Measurements from ENCODE around the gene PICALM.
"Not testable (repeated sequence)": the region's sequence is repeated elsewhere in the genome, so short reads cannot be mapped to it uniquely, and the experiment has no call there.

The PICALM gene

DNA sequence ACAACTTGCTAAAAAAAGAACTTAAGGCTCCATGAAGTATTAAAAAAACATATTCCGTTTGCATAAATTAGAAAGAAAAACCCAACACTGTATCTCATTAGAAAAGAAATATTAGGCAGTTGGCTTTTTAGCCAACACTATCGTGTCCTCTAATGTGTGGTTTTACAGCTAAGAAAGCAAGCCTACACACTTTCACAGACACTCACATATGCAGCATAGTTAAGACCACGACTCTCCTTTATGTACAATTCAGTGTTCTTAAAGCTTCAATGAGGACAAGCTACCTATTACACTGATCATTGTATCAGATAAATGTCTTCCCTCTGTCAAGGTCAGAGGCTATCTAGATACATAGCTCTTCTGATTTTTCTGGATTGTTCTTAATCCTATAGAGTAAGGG, 80.1 kb downstream of the PICALM start:
- DNase-seq (ENCODE audit: low read depth): no peak

DNA sequence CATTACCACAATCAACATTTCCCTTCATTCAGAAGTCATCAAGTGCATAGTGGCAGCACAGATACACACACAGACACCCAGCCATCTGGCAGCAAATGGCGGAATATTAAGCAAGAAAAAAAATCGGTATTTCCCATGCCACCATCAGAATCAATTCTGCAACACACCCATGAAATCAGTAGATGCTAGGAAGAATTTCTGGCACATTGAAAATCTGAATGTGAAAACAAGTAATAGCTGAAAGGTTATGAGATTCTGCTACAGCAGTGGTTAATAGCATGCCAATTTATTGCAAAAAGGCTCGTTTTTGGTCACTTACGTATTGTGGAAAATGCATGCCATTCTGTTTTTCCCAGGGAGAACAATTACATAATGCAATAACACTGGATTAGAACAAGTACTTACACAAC, 91.1 kb downstream of the PICALM start:
- no peak for DNase-seq (ENCODE audit: low read depth)

DNA sequence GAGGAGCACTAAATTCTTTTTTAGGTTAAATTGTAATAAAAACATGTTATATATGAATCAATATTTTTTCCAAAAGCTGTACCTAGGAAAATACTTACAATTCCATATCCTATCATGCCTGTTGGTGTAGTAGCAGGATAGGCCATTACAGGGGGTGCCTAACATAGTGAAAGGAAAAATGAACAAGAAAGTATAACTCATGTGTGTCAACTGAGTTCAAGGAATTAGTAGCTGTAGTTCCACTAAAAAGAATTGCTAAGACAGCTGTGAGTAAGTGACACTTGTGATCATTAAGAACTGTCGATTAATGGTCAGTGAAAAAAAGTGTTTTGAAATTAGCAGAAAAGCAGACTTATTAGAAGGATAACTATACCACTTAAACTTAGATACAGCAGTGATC, 92.4 kb downstream of the PICALM start:
- DNase-seq (ENCODE audit: low read depth): no peak

DNA sequence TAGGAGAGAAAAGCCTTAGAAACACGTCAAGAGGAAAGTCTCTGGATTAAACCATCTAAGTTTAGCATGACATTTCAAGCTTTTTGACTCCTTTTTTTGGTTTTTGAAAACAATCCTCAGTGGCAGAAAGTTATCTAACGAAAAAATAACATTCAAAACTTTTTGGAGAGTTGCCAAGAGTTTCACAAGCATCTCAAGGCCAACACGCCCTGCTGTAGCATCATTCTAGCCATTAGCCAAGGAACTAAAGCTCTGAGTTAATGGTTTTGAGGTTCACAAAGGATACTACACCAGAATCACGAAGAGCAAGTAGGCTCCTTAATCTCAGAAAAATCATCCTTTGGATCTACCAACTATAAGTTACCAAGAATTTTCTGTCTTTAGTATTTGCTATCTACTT, 94.8 kb downstream of the PICALM start:
- DNase-seq (ENCODE audit: low read depth): no peak

DNA sequence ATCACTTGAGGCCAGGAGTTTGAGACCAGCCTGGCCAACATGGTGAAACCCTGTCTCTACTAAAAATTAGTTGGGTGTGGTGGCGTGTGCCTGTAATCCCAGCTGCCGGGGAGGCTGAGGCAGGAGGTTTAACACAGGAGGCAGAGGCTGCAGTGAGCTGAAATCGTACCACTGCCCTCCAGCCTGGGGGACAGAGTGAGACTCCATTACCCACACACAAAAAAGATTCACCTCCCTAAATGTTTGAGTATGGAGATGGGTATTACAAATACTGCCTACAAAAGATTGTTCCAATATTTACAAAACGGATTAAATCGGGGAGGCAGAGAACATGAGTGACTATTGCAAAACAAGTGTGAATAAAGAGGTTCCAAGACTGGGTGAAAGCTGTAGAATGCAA, 98.3 kb downstream of the PICALM start:
- no peak for DNase-seq (ENCODE audit: low read depth)

DNA sequence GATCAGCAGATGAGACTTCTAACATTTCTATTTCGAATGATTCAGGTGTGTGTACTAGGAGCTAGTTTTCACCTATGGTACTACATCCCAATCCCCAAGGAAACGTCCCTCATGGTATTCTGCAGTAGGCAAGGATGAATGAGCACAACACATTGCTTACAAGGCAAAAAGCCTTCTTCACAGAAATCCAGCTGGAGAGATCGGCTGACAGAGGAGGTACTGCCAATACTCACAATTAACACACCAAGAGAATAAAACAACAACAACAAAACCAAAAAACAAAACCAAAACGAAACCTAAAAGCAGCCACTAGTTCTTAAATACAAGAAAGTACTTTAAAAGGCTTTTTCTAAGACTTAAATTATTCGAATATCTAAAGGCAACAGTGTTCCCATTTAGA, 101.4 kb downstream of the PICALM start:
- no peak for DNase-seq (ENCODE audit: low read depth)

DNA sequence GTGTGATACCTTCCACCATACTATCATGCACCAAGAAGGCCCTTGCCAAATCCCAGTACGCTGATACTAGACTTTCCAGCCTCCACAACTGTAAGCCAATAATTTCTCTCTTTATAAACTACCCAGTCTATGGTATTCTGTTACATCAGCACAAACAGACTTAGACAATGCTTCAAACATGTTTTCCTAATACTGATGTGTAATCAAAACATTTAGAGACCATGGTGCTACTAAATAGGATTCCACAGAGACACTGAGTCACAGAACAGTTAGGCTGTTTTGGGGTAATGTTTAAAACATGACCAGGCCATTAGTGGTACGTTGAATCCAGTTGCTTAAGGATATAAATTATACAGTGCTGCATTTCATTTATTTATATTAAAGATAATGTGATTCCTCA, 103.7 kb downstream of the PICALM start:
- no peak for DNase-seq (ENCODE audit: low read depth)

DNA sequence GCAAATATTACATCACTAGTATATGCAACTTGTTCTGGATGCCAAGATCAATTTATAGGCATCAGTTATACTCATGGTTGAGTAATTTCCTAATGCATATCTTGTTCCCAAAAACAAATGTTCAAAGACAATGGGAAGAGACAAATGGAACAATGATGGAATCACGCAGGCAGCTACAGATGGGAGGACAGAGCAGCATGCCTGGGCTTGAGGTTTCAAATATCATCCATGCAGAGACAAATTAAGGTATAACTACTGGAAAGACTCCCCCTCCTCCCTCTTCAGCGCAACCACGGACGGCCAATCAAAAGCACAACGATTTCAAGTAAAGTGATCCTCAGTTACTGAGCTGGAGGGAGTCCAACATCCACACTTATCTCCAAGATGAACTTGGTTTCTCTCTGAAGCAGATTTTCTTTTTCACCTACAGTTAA, 106.9 kb downstream of the PICALM start:
- no peak for DNase-seq (ENCODE audit: low read depth)

DNA sequence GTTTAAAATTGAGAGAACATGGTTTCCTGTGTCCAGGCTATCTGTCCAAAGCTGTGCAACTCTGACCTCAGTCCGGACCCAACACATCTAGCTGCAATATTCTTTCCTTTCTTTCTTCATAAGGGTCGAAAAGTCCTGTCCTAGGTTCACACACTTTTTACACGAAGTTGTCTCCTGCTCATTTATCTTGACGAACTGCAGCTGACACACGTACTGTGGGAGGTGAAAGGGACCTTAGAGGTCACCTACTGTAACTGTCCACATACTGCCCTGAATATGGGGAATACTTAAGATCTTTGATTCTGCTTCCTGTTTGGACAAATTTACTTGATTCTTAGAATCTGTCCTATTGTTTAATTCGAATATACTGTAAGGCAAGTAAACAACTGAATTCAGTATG, 107.8 kb downstream of the PICALM start:
- DNase-seq (ENCODE audit: low read depth): no peak

DNA sequence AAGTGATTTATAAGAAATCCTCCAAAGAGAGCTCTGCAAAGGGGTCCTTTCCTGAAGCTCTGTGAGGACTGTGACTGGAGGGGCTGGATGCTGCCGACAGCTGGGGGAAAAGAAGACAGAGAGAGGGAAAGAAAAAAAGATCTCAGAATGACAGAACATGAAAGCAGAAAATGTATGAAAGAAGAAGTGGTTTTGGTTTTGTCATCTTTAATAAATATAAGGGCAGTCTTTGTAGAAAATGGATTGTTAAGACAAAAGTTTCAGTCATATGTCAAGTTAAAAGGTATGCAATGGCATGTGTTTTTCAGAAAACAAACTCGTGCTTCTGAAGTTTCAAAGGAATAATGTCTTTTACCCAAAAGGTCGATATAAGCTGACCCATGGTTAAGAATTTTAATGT, 108.2 kb downstream of the PICALM start:
- DNase-seq (ENCODE audit: low read depth): no peak

DNA sequence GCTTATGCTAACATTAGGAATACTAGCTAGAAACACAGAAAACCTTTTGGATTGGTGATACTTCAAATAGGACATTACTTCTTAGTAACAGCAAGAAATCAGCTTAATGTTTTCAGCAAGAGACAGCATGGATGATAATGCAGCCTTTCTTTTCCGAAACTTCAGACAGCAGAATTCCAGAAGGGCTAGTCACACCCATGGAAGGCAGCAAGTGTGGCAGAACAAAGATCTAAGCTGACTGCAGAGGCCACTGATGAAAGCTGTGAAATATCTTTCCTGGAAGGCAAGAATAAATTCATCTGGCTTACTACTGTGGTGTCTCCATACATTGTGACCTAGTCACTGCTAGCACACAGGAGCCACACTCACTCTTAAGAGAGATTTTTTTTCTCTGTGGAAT, 113.4 kb downstream of the PICALM start:
- no peak for DNase-seq (ENCODE audit: low read depth)

DNA sequence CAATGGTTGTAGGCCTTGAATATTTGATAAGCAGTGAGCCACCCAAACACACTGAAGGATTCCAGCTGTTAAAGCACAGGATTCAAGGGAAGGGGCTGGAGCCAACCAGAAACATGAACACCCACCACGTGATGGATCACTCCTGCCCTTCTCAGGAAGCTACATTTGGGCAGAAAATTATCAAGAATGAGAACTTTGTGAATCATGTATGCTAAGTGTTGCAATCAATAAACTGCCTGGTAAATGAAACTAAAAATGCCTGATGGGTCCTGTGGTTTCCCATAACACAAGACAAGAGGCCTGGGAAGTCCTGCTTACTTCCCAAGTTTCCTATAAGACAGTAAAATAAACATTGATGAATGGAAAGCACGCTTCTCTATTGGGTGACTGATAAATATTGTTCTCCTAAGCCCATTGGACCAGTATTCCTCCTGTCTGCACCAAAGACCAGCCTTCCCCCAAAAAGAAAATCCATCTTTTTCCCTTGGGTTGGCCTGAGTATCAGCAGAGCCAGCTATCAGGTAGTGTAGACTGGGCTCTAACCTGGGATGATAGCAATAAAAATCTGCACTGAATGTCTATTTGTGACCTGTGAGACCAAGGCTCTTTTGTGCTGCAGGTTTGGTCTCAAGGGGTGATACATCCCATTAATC, 115.3 kb downstream of the PICALM start:
- no peak for DNase-seq (ENCODE audit: low read depth)

DNA sequence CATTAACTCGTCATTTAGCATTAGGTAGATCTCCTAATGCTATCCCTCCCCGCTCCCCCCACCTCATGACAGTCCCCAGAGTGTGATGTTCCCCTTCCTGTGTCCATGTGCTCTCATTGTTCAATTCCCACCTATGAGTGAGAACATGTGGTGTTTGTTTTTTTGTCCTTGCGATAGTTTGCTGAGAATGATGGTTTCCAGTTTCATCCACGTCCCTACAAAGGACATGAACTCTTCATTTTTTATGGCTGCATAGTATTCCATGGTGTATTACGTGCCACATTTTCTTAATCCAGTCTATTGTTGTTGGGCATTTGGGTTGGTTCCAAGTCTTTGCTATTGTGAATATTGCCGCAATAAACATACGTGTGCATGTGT, 116.8 kb downstream of the PICALM start:
- not testable (repeated sequence) for DNase-seq (ENCODE audit: low read depth)

DNA sequence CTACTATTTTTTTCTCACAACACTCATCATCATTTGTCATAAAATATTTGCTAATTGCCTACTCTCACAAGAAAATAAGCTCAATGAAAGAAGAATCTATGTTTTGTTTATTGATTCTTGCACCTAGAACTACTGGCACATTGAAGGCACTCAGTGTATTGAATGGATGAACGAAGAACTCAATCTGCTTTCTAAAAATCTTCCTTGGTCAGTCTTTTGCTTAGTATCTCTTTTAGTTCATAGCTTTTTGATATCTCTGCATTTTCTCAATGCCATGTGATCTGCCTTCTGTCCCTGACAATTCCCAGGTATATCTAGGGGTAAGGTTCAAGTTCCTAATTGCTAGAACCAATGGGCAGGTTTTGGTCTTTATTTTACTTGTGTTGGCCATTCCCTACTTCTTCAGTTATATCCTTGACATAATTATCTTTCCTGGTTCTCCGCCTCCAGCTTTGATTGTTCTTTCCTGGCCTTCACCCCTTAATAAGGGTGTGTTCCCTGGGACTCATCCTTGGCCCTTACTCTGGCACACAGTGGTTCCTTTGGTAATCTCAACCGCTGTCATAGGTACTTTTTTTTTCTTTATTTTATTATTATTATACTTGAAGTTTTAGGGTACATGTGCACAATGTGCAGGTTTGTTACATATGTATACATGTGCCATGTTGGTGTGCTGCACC, 117.3 kb downstream of the PICALM start:
- DNase-seq (ENCODE audit: low read depth): no peak

DNA sequence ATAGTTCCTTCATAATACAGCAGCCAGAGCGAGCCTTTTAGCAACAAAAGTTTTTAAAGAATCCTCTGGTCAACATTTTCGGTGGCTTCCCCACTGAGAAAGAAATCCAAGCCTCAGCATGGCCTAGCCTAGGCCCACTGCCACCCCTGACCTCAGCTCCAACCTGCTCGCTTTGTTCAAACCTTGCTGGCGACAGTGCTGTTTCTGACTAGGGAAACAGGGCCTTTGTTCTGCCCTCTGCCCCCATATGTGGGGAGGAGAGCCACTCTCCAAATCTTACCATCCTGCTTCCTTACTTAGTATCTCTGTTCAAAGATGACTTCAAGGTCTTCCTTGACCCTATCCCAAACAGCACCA, 117.9 kb downstream of the PICALM start:
- DNase-seq (ENCODE audit: low read depth): no peak

DNA sequence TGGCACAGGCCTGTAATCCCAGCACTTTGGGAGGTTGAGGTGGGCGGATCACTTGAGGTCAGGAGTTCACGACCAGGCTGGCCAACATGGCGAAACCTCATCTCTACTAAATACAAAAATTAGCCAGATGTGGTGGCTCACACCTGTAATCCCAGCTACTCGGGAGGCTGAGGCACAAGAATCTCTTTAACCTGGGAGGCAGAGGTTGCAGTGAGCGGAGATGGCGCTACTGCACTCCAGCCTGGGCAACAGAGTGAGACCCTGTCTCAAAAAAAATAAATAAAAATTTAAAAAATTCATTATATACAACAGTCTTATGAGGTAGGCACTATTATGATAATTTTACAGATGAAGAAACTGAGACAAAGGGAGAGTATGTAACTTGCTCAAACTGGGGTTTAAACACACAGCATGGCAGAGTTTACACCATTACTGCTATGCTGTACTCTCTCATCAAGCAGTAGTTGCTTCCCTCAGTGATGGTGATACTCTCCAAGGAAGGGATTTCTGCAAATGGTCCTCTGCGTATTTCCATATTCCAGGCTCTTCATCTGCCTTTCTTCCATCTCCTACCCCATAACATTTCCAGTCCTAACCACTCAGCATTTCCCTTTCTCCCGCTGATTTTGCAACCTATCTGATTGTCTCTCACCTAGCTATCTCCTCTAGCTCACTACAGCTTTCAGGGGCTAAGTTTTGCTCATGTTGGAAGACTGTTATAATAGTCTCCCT, 118.4 kb downstream of the PICALM start:
- DNase-seq (ENCODE audit: low read depth): no peak

DNA sequence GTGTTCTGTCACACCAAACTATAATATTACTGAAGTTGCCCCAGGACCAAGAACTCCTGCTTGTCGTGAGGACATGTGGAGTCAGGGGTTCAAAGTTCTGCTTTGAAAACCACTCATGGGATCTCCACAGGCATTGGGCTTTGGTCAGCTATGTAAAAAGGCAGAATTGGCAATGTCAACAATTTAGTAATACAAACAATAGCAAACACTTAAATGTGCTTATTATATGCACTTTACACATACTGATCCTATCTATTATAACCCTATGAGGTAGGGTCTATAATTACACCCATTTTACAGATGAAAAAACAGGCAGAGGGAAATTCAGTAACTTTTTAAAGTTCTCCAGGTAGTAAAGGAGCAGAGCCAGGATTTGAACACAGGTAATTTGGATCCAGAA, 119.1 kb downstream of the PICALM start:
- DNase-seq (ENCODE audit: low read depth): no peak

DNA sequence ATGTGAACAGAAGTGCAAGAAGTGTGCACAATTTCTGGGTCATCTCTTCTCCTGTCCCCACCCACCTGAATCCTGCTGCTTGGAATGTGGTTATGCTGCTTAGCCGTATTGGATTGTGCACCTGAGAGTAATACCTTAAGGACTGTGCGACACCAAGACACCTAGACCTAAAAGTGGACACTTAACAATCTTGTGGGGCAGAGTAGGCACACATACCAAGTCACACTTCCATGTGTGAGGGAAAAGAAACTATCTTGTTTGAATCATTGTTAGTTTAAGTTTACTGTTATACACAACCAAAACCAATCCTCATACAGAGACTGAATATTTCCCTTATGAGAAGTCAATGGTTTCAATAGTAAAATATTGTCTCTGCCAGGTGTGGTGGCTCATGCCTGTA, 120.0 kb downstream of the PICALM start:
- no peak for DNase-seq (ENCODE audit: low read depth)

DNA sequence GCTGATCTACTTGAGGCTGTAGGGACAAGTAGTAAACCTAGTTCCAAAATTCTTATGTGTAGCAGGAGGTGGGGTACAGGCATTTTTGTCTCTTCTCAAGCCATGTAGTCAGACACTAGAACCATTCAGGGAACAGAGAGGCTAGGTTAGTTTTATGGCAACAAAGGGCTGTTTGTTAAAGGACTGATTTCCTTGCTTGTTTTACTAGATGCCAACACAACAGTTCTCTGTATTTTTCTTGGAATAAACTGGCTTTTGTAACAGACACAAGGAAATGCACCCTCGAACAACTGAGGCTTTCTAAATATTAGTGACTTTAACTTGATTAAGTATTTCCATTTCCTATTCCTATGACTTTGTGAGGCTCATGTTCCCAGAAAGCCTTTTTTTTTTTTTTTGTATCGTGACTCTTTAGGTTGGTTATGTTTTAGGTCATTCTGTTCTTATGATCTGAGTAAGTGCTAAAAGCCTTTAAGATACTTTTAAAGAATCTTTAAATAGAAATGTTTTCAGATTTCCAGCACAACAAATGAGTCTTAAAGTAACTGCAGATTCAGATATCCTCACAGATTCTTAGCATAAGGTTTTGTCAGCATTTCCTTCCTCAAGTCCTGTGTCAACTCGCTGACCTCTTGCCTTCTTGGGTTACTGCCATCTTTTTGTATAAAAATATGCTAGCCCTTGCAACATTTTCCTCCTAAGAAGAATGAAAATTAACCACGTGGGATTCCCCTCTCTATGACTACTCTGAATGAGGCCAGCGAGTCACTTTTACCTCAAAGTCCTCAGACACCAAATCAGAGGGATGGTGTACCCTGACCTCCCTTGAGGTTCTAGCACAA, 121.2 kb downstream of the PICALM start:
- peak; percentile 79 for DNase-seq (ENCODE audit: low read depth)

DNA sequence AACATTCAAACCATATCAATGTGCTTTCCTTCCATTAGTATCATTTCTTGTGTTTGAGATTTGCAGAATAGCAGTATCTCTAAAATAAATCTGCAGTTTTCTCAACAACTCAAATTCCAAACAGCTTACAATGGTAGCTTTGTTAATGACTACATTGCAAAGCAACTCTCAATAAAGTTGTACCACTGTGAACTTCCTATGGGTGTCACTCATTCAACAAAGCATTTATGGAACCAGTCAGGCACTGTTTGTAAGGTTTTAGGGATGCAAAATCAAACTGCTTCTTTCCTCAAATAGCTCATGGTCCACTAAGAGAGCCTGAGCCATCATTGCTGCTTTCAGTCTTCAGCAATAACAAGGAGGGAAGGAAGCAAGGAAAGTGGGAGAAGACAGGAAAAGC, 122.7 kb downstream of the PICALM start:
- DNase-seq (ENCODE audit: low read depth): no peak

DNA sequence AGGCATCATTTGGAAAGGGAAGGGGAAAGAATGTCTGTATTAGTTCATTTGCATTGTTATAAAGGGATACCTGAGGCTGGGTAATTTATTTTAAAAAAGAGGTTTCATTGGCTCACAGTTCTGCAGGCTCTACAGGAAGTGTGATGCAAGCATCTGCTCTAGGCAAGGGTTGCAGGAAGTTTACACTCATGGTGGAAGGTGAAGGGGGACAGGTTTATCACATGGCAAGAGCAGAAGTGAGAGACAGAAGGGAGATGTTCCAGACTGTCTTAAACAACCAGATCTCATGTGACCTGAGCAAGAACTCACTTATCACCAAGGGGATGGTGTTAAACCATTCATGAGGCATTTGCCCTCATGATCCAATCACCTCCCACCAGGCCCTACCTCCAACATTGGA, 123.1 kb downstream of the PICALM start:
- DNase-seq (ENCODE audit: low read depth): no peak

DNA sequence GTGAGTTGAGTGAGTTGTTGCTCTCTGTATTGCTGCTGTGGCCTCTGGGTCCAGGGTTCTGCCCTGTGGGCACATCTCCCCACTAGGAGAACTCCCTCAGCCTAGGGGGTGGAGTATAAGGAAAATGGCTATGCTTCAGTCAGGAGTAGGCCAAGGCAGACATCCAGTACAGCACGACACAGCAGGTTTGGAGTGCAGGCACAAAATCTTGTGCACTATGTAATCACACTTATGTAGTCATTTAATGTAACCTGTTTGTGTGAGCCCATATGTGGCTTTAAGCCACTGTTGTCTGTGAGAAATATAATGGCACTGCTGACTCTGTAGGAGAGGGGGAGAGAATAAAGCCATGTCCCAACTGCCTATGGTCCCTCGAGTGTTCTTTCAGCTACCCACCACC, 123.6 kb downstream of the PICALM start:
- no peak for DNase-seq (ENCODE audit: low read depth)

Data from fibroblast of the conjunctiva (primary cell).